Measurements from ENCODE around the gene CLDN3.

Gene CLDN3

DNA sequence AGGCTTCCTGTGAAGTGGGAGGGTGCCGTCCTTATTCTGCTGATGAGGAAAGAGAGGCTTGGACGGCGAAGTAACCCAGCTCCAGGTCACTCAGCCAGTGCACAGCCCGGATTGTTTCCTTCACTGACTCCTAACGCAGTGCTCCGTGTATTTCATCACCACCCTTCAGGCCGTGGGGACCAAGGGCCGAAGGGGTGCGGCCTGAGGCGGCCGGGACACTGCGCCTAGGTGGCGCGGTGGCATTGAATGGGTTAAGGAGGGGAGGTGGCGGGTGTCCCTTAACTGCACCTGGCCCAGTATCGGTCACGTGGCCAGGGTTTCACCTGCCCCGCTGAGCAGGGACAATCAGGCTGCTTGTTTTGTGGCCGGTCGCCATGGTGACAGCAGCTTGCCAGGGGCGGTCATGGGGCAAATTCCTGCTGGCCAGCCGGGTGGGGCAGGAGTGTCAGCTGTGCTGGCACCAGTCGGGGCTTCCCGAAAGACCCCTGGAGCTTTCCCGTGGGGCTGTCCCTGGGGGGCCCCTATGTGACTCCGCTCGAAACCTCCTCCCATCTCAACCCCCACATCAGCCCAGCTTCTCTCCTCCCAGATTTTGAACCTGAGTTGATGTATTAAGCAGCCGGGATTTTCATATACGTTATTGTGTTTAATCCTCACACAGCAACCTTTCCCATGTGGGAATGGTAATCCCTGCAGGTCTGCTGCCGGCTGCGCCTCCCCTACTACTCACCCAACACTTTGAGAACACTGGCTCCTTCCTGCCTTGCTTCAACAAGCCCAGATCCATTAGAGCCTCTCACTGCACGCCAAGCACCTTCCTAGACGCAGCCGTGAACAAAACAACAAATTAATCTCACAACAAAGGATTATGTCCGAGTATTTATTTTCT is 27.1 kb downstream of the CLDN3 start:
- Histone ChIP-seq H3K27ac (no peak overlapping the region), H3K9me3 (no peaks in the 10 kb centered on the region), H4K20me1 (peaks cover under 1% of the 10 kb centered on the region; the same call in 1 of the 2 replicates), H3K9ac (0 out of 2 replicates have a peak overlapping the region, but pooled peaks have one; percentile 12), H3K36me3 (no peaks in the 10 kb centered on the region), H3K4me2 (peak overlapping the region; percentile 62), H3K27me3 (peaks cover 15% of the 10 kb centered on the region), H3K4me1 (peaks cover 17% of the 10 kb centered on the region), H3K4me3 (no peak overlapping the region)
- no peak for TF ChIP-seq Cebpa-rat (IDR thresholded peaks at IDR 0.05)

GRCh38 chr7:73742338-73742752 is 27.7 kb downstream of the CLDN3 start:
- H4K20me1 ChIP-seq = peaks cover 7% of the 10 kb centered on the region
- H3K4me2 ChIP-seq = peak overlapping the region; percentile 62; the same call in 1 of the 2 replicates
- TF ChIP-seq Cebpa-rat (IDR thresholded peaks at IDR 0.05) = no peak
- H3K27me3 ChIP-seq = peaks cover 15% of the 10 kb centered on the region
- H3K9me3 ChIP-seq = no peaks in the 10 kb centered on the region
- H3K4me3 ChIP-seq = no peak overlapping the region
- H3K27ac ChIP-seq = no peak overlapping the region
- H3K4me1 ChIP-seq = peaks cover 23% of the 10 kb centered on the region
- H3K36me3 ChIP-seq = peaks cover 4% of the 10 kb centered on the region; the same call in 1 of the 2 replicates
- H3K9ac ChIP-seq = no peak overlapping the region

DNA sequence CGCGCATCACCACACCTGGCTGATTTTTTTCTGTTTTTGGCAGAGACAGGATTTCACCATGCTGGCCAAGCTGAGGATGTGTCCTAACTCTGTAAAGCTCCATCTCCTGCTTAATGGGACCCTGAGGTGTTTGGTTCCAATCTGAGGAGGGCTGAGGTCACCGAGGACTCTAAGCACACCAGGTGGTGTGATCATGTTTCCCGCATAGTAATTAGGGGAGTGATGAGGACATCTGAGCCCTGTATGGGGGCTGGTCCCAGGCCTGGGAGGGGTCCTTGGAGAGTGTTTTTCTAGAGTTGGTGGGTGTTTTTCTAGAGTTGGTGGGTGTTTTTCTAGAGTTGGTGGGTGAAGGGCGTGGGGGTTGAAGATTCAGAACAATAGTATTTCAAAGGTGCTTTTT is 28.5 kb downstream of the CLDN3 start:
- H3K9ac ChIP-seq = no peak overlapping the region
- H3K4me3 ChIP-seq = no peak overlapping the region
- H3K27me3 ChIP-seq = peaks cover 15% of the 10 kb centered on the region
- H3K4me2 ChIP-seq = no peak overlapping the region
- no peak overlapping the region for H3K27ac ChIP-seq
- no peak for TF ChIP-seq Cebpa-rat (IDR thresholded peaks at IDR 0.05)
- peaks cover 25% of the 10 kb centered on the region for H3K4me1 ChIP-seq
- H3K36me3 ChIP-seq = peaks cover 12% of the 10 kb centered on the region
- H3K9me3 ChIP-seq = no peaks in the 10 kb centered on the region
- H4K20me1 ChIP-seq = peaks cover 14% of the 10 kb centered on the region

- H3K4me1 ChIP-seq = peaks cover 25% of the 10 kb centered on the region
- H3K27ac ChIP-seq = no peak overlapping the region
- no peak for TF ChIP-seq Cebpa-rat (IDR thresholded peaks at IDR 0.05)
- no peak overlapping the region for H3K4me3 ChIP-seq
- no peak overlapping the region for H3K4me2 ChIP-seq
- peaks cover 15% of the 10 kb centered on the region for H3K27me3 ChIP-seq
- peaks cover 16% of the 10 kb centered on the region for H4K20me1 ChIP-seq
- H3K36me3 ChIP-seq = peaks cover 20% of the 10 kb centered on the region
- H3K9ac ChIP-seq = no peak overlapping the region
- no peaks in the 10 kb centered on the region for H3K9me3 ChIP-seq
Measured at GRCh38 chr7:73740771-73741170, 29.3 kb downstream of the CLDN3 start.

DNA sequence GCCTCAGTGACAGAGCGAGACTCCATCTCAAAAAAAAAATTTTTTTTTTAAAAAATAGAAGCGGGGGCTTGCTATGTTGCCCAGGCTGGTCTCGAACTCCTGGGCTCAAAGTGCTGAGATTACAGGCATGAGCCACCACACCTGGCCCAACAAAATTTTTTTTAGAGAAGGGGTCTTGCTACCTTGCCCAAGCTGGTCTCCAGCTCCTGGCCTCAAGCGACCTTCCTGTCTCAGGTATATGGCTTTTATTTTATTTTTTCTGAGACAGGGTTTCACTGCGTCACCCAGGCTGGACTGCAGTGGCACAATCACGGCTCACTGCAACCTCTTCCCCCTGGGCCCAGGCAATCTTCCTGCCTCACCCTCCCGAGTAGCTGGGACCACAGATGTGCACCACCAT is 29.9 kb downstream of the CLDN3 start:
- no peak overlapping the region for H3K4me3 ChIP-seq
- H3K4me1 ChIP-seq = peaks cover 30% of the 10 kb centered on the region
- no peak overlapping the region for H3K27ac ChIP-seq
- peaks cover 16% of the 10 kb centered on the region for H4K20me1 ChIP-seq
- TF ChIP-seq Cebpa-rat (IDR thresholded peaks at IDR 0.05) = no peak
- H3K9ac ChIP-seq = no peak overlapping the region
- peaks cover 15% of the 10 kb centered on the region for H3K27me3 ChIP-seq
- no peak overlapping the region for H3K4me2 ChIP-seq
- H3K36me3 ChIP-seq = peaks cover 23% of the 10 kb centered on the region
- no peaks in the 10 kb centered on the region for H3K9me3 ChIP-seq

DNA sequence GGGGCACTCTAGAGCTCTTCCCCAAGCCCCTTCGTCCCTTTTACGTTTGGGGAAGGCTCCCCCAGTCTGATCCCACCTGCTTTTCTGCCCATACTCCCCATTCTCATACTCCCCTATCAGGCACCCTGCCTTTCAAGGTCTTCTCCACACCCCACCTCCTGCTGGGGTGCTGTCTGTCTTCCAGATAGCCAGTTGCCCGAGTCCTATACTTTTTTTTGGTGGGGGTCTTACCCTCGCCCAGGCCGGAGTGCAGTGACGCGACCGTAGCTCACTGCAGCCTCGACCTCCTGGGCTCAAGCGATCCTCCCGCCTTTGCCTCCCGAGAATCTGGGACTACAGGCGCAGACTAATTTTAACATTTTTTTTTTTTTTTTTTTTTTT is 30.7 kb downstream of the CLDN3 start:
- Histone ChIP-seq H3K9me3 (no peaks in the 10 kb centered on the region), H3K27me3 (peaks cover 15% of the 10 kb centered on the region), H3K4me2 (peak overlapping the region; percentile 84), H4K20me1 (peaks cover 16% of the 10 kb centered on the region), H3K9ac (peak overlapping the region; percentile 78), H3K4me3 (peak overlapping the region; percentile 97), H3K4me1 (peaks cover 38% of the 10 kb centered on the region), H3K36me3 (peaks cover 23% of the 10 kb centered on the region), H3K27ac (peak overlapping the region; percentile 84)
- TF ChIP-seq Cebpa-rat (IDR thresholded peaks at IDR 0.05) = no peak

GRCh38 chr7:73738612-73739386 is 31.3 kb downstream of the CLDN3 start, which contains the start of gene ABHD11:
Gene ABHD11 (minus strand): TSS chr7:73738802. CDS start chr7:73738770, 32 bp downstream.
- peak within 1 kb of the TSS; percentile 97 for H3K4me3 ChIP-seq
- H3K4me1 ChIP-seq = peaks cover 39% of the 10 kb centered on the region
- no peaks in the 10 kb centered on the region for H3K9me3 ChIP-seq
- peaks cover 15% of the 10 kb centered on the region for H3K27me3 ChIP-seq
- peaks cover 16% of the 10 kb centered on the region for H4K20me1 ChIP-seq
- peaks cover 23% of the 10 kb centered on the region for H3K36me3 ChIP-seq
- H3K27ac ChIP-seq = peak within 1 kb of the TSS; percentile 84
- H3K4me2 ChIP-seq = peak within 1 kb of the TSS; percentile 99
- peak within 1 kb of the TSS; percentile 87 for H3K9ac ChIP-seq
- TF ChIP-seq Cebpa-rat (IDR thresholded peaks at IDR 0.05) = peak; percentile 91

GRCh38 chr7:73738220-73738611 is 31.9 kb downstream of the CLDN3 start:
- Histone ChIP-seq H3K4me1 (peaks cover 35% of the 10 kb centered on the region), H3K9me3 (no peaks in the 10 kb centered on the region), H3K27ac (peak overlapping the region; percentile 83), H3K27me3 (peaks cover 9% of the 10 kb centered on the region), H3K36me3 (peaks cover 23% of the 10 kb centered on the region), H3K9ac (peak overlapping the region; percentile 87), H4K20me1 (peaks cover 16% of the 10 kb centered on the region), H3K4me2 (peak overlapping the region; percentile 99), H3K4me3 (peak overlapping the region; percentile 97)
- TF ChIP-seq Cebpa-rat (IDR thresholded peaks at IDR 0.05) = no peak

DNA sequence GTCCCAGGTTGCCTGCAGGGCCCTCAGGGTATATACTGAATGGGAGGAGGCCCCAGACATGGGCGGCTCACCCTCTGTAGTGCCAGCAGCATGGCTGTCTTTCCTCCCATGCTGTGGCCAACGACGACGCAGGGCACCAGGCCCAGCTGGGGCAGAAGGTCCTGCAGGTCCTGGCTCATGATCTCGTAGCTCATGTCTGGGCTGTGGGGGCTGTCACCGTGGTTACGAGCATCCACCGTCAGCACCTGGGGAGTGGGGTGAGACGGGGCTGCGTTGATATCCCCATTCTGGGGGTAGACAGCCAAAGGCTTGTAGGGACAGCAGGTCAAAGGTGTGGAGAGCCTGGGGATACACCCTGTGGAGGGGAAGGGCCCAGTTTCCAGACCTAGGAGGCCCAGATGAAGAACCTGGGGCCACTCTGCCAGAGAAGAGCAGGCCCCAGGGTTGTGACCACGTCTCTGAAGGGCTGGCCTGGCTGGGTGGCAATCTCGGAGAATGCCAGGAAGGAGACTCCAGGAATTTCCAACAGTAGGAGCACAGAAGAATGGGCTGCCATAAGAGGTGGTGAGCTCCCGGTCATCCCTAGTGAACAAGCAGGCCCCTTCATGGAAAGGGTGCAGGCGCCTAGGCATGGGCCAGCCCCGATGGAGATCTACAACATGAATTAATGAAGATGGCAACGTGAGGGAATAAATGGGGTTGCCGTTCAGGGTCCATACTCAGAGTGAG is 32.4 kb downstream of the CLDN3 start:
- Histone ChIP-seq H3K4me2 (peak overlapping the region; percentile 99), H3K27me3 (peaks cover 4% of the 10 kb centered on the region), H3K4me1 (peaks cover 30% of the 10 kb centered on the region), H4K20me1 (peaks cover 16% of the 10 kb centered on the region), H3K36me3 (peaks cover 23% of the 10 kb centered on the region), H3K27ac (no peak overlapping the region), H3K9ac (no peak overlapping the region), H3K4me3 (peak overlapping the region; percentile 97), H3K9me3 (no peaks in the 10 kb centered on the region)
- no peak for TF ChIP-seq Cebpa-rat (IDR thresholded peaks at IDR 0.05)

All from BLaER1 (cell line).